Mucosa of descending colon (tissue), 3 donors: ENCODE results near the gene DMPK. TPM values are rescaled to one million over a fixed set of nuclear protein-coding genes. Genes with fewer than 3 reads are reported as not detected.

Experiments
- ATAC-seq: fragments of 200-7000 bp; cut with Tn5 transposase; one replicate; pipeline ENCODE4 v1.9.1; 2020; ENCODE audit warnings: mild to moderate bottlenecking, moderate library complexity
- DNase-seq, 3 donors: peaks; one replicate each; pipeline ENCODE4 v3.0.0-alpha.2; 2020
- H3K36me3 ChIP-seq: fragments of 200-600 bp; one replicate; pipeline ENCODE4 v1.8.0; 2021; ENCODE audit warnings: low read depth, mild to moderate bottlenecking
- H3K4me1 ChIP-seq: fragments of 200-600 bp; one replicate; pipeline ENCODE4 v1.8.0; 2021; ENCODE audit warnings: low read depth, mild to moderate bottlenecking
- H3K4me3 ChIP-seq: fragments of 200-600 bp; one replicate; pipeline ENCODE4 v1.8.0; 2021; ENCODE audit warnings: mild to moderate bottlenecking
- H3K9me3 ChIP-seq: fragments of 200-600 bp; one replicate; pipeline ENCODE4 v1.8.0; 2021; ENCODE audit warnings: mild to moderate bottlenecking
- intact Hi-C, 2 donors: fragments of 100-400 bp; cut with DNase I in 1 of 2; cut with micrococcal nuclease in 1 of 2; formaldehyde crosslinking; loops; one replicate each; pipeline versions ENCODE4 v1.11.0 to v1.11.1; 2022; cut with DNase I, micrococcal nuclease
- total RNA-seq, 3 donors: library from RNA; stranded (reverse); fragmentation: NEBNext Ultra II Directional in 2 of 3; extraction: Animal tissue kit (Norgen Biotek cat#: 25700) in 2 of 3; gene quantifications; one replicate each; pipeline versions ENCODE4 v1.2.1 to v1.2.4, GENCODE V29; 2021 to 2023
- TF ChIP-seq, protein P1 (sequence below): fragments of 200-600 bp; IDR thresholded peaks from one replicate; pipeline ENCODE4 v1.8.0; 2022; ENCODE audit warnings: antibody characterized with exemption, mild to moderate bottlenecking
- donor health status: DM: no; HTN: no; CAD: no; lungs with moderate emphysema.
- donor health status: DM: no; HTN: no; CAD: no.
- donor health status: DM: no; HTN: yes; CAD: no.

Gene DMPK
- total RNA-seq, 3 donors from 2014 or later: 23.9 to 123 (median 33.9) TPM

DNA sequence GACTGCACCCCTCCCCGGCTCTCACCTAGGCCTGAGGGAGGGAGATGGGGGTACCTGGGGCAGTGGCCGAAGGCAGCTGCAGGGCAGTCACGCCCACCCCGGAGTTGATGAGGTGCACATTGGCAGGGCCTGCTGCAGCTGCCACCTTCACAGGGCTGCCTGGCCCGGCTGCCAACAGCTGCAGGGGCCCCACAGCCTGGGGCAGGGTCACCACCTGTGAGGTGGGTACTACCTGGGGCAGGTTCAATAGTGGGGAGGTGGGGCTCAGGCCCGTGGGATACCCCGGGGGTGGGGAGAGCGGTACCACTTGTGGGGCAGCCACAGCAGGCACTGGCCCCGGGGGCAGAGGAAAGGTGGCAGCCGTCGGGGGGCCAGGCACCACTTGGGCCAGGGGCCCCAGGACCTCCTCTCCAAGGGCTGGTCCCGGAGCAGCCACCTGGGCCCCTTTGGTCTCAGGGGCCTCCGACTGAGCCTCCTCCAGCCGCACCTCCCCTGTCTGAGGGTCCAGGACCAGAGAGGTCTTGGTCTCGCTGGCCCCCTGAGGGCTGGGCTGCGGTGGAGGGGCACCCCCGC, 15.9 kb downstream of the DMPK start:
- intact Hi-C loops: no loop called here
- no peak overlapping the region for H3K4me3 ChIP-seq
- DNase-seq: no peak
- H3K36me3 ChIP-seq: no peaks in the 10 kb centered on the region
- H3K4me1 ChIP-seq: peaks cover 30% of the 10 kb centered on the region
- TF ChIP-seq, protein P1, sequence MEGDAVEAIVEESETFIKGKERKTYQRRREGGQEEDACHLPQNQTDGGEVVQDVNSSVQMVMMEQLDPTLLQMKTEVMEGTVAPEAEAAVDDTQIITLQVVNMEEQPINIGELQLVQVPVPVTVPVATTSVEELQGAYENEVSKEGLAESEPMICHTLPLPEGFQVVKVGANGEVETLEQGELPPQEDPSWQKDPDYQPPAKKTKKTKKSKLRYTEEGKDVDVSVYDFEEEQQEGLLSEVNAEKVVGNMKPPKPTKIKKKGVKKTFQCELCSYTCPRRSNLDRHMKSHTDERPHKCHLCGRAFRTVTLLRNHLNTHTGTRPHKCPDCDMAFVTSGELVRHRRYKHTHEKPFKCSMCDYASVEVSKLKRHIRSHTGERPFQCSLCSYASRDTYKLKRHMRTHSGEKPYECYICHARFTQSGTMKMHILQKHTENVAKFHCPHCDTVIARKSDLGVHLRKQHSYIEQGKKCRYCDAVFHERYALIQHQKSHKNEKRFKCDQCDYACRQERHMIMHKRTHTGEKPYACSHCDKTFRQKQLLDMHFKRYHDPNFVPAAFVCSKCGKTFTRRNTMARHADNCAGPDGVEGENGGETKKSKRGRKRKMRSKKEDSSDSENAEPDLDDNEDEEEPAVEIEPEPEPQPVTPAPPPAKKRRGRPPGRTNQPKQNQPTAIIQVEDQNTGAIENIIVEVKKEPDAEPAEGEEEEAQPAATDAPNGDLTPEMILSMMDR: no peak
- ATAC-seq: no peak
- H3K9me3 ChIP-seq: no peaks in the 10 kb centered on the region

DNA sequence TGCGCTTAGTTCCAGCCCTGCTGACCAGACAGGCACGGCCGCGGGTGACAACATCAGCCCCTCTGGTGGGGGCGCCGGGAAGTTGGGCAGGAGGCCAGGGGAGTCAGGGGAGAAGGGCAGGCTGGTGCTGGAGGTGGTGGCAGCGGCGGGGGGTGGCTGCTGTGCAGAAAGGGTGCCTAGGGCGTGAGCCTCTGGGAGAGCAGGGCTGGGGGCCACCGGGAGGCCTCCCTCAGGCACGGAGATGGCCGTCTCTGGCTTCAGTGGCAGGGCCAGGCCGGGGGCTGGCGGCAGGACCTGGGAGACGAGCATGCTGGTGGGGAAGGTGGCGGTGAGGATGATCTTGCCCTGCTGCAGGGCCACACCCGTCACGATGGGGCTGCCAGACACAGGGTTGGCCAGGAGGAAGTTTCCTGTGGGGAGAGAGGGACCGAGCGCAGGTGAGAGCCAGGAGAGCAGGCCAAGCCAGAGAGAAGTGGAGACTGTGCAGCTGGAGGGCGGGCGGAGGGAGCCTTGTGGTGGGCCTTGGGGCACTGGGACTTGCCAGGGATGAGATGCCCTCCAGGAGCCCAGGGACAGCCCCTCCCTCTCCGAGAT, 16.5 kb downstream of the DMPK start:
- intact Hi-C loops: no loop called here
- TF ChIP-seq, protein P1: no peak

DNA sequence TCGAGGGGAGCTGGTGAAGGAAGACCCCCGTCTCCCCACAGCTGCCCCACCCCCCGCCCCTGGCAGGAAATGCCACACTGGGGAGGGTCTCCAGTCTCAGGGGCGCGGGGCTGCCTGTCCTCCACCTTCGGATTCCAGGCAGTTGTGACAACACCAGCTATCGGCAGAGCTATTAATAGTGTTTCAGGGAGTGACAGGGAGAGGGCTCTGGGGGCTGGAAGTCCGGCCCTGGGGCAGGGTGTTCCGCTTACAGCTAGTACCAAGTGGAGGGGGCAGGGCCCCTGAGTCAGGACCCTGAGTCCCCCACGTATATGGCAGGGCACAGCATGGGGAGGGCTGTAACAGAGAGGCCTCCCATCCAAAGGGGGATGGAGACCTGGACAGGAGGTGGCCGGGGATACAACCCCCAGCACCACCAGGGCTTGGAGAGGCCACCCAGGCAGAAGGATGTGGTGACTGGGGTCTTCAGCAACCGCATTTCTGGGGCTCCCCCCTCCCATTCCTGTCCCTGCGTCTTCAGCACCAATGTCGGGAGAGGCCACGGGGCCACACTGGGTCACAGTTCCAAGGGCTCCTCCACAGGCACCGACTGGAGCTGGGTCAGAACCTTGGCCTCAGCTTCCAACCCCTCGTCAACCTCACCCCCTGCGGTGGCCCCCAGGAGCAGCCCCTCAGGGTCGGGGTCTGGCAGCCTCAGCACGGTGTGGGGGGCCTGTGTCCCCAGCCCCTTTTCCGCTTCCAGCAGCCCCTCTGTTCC, 17.2 kb downstream of the DMPK start:
- Histone ChIP-seq H3K4me1 (peaks cover 23% of the 10 kb centered on the region), H3K4me3 (no peak overlapping the region), H3K9me3 (no peaks in the 10 kb centered on the region), H3K36me3 (no peaks in the 10 kb centered on the region)
- TF ChIP-seq, protein P1: no peak
- intact Hi-C loops: no loop called here
- no peak for DNase-seq
- ATAC-seq: no peak

More for the DNA sequence above, 16.5 kb downstream of the DMPK start:
- Histone ChIP-seq H3K9me3 (no peaks in the 10 kb centered on the region), H3K4me3 (no peak overlapping the region), H3K4me1 (peaks cover 24% of the 10 kb centered on the region), H3K36me3 (no peaks in the 10 kb centered on the region)
- no peak for ATAC-seq
- no peak for DNase-seq

DNA sequence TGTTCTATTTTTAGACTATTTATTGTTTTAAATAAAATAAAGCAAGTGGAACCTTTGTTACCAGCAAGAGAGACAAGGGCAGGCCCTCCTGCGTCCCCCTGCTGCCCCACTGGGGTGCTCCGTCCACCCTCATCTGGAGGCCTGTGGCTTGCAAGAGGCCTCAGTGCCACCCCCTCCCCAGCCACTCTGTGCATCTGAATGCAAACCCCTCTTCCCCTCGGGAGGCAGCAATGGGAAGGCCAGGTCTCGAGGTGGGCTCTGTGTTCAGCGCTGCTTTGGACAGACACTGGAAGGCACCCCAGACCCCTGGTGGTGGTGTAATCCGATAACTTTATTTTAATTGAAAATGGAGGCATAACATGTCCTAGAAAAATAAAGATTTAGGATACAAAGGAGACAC, 17.8 kb downstream of the DMPK start:
- intact Hi-C loops: no loop called here

DNA sequence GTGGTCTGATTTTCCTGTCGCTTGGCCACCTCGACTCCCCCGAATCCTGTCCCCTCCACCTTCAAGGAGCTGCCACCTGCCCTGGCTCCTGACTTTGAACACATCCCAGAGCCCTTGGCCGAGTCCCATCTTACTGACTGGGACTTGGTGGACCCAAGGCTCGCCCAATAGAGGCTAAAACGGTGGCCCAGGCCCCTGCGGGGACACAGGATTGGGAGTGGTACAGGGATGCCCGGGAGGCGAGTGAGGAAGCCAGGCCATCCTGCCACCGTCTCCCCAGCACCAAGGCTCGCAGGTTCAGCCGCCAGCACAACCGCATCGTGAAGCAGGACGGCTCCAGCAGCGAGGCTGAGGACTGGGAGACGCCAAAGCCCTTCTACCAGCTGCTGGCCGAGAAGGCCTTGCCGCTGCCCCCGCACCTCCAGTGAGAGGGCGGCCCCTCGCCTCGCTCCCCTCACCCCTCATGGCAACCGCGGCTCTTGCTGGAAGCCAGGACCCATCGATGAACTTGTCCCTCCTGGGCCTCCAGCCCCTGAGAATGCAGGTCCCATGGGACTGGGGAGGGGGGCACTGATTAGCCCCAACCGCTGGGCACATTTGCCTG, 18.5 kb downstream of the DMPK start:
- intact Hi-C loops: no loop called here
- no peak overlapping the region for H3K4me3 ChIP-seq
- no peak for ATAC-seq

More for the DNA sequence above, 17.8 kb downstream of the DMPK start:
- Histone ChIP-seq H3K4me1 (peaks cover 23% of the 10 kb centered on the region), H3K9me3 (no peaks in the 10 kb centered on the region), H3K36me3 (no peaks in the 10 kb centered on the region), H3K4me3 (no peak overlapping the region)
- no peak for ATAC-seq
- DNase-seq: no peak
- TF ChIP-seq, protein P1: no peak

More for the DNA sequence above, 18.5 kb downstream of the DMPK start:
- peak in 1 of 3 donors; percentile 27 for DNase-seq
- Histone ChIP-seq H3K36me3 (no peaks in the 10 kb centered on the region), H3K4me1 (peaks cover 23% of the 10 kb centered on the region), H3K9me3 (no peaks in the 10 kb centered on the region)
- TF ChIP-seq, protein P1: no peak
